Uterus (tissue), 2 donors: Measurements from ENCODE around the gene DNAL1.

Source experiments
- CTCF ChIP-seq, 4 experiments: fragments of 200-600 bp in 2 of 4; fragments of 450-650 bp in 2 of 4; sonication (generic) in 2 of 4; IDR thresholded peaks; one replicate each; pipeline ENCODE4 v1.5.1; 2016 to 2019; ENCODE audit warnings: antibody characterized with exemption in 4 of 4, mild to moderate bottlenecking in 2 of 4, moderate library complexity in 1 of 4
- POLR2A ChIP-seq, 2 donors: fragments of 450-650 bp; IDR thresholded peaks; one replicate each; pipeline ENCODE4 v1.6.1; 2016; ENCODE audit warnings: antibody characterized with exemption in 2 of 2, mild to moderate bottlenecking in 1 of 2, moderate library complexity in 1 of 2

GRCh38 chr14:73723797-73724661 lies 79.2 kb downstream of the DNAL1 start:
- TF ChIP-seq CTCF (IDR thresholded peaks at IDR 0.05) (peak in 3 of 4 experiments; percentile 6 to 42 (median 27)), POLR2A (IDR thresholded peaks at IDR 0.05) (peak in 1 of 2 donors; percentile 36)
